Measurements from ENCODE around the gene VAV2.

Gene VAV2

GRCh38 chr9:133803028-133803585, 189.0 kb downstream of the VAV2 start:
- H4K20me1 ChIP-seq (ENCODE audit: low read depth, low read length): no peaks in the 10 kb centered on the region; the same call in 1 of the 2 replicates
- TF ChIP-seq CTCF (IDR thresholded peaks at IDR 0.05; ENCODE audit: insufficient read depth, low read length, poor library complexity, severe bottlenecking) (no peak), EZH2phosphoT487 (conservative IDR thresholded peaks at IDR 0.05; ENCODE audit: low read length) (no peak)
- H3K27ac ChIP-seq (ENCODE audit: low read depth, low read length): no peak overlapping the region
- no peak overlapping the region for H3K4me3 ChIP-seq (ENCODE audit: insufficient read depth, low read length, poor library complexity, severe bottlenecking)
- H3K9me3 ChIP-seq (ENCODE audit: insufficient read depth, low read length): no peaks in the 10 kb centered on the region
- H3F3A ChIP-seq (ENCODE audit: insufficient read depth): no peaks in the 10 kb centered on the region
- no peak overlapping the region for H2AFZ ChIP-seq (ENCODE audit: low read depth, low read length, severe bottlenecking)
- H3K4me2 ChIP-seq (ENCODE audit: low read depth, low read length, poor library complexity, severe bottlenecking): no peak overlapping the region
- H3K9ac ChIP-seq (ENCODE audit: low read length): no peak overlapping the region
- H3K27me3 ChIP-seq (ENCODE audit: low read length): no peaks in the 10 kb centered on the region
- H3K79me2 ChIP-seq (ENCODE audit: insufficient read depth, low read length): no peaks in the 10 kb centered on the region
- H3K9me2 ChIP-seq (replicated peaks; ENCODE audit: insufficient read depth, low read length): no peaks in the 10 kb centered on the region
- no peaks in the 10 kb centered on the region for H3K36me3 ChIP-seq (ENCODE audit: low read length)

- Histone ChIP-seq H3K9me3 (ENCODE audit: insufficient read depth, low read length) (no peaks in the 10 kb centered on the region), H3K27me3 (ENCODE audit: low read length) (no peaks in the 10 kb centered on the region), H3K9me2 (replicated peaks; ENCODE audit: insufficient read depth, low read length) (no peaks in the 10 kb centered on the region), H3K27ac (ENCODE audit: low read depth, low read length) (no peak overlapping the region), H3F3A (ENCODE audit: insufficient read depth) (no peaks in the 10 kb centered on the region), H3K4me2 (ENCODE audit: low read depth, low read length, poor library complexity, severe bottlenecking) (no peak overlapping the region), H4K20me1 (ENCODE audit: low read depth, low read length) (no peaks in the 10 kb centered on the region; the same call in 1 of the 2 replicates), H2AFZ (ENCODE audit: low read depth, low read length, severe bottlenecking) (no peak overlapping the region), H3K79me2 (ENCODE audit: insufficient read depth, low read length) (no peaks in the 10 kb centered on the region), H3K4me3 (ENCODE audit: insufficient read depth, low read length, poor library complexity, severe bottlenecking) (no peak overlapping the region), H3K9ac (ENCODE audit: low read length) (no peak overlapping the region), H3K36me3 (ENCODE audit: low read length) (no peaks in the 10 kb centered on the region)
- TF ChIP-seq EZH2phosphoT487 (conservative IDR thresholded peaks at IDR 0.05; ENCODE audit: low read length): no peak
- no peak for TF ChIP-seq CTCF (IDR thresholded peaks at IDR 0.05; ENCODE audit: insufficient read depth, low read length, poor library complexity, severe bottlenecking)
Observed at GRCh38 chr9:133801739-133802138, 190.4 kb downstream of the VAV2 start.

GRCh38 chr9:133800266-133800665, 191.9 kb downstream of the VAV2 start:
- Histone ChIP-seq H3F3A (ENCODE audit: insufficient read depth) (no peaks in the 10 kb centered on the region), H3K9me2 (replicated peaks; ENCODE audit: insufficient read depth, low read length) (no peaks in the 10 kb centered on the region), H3K4me2 (ENCODE audit: low read depth, low read length, poor library complexity, severe bottlenecking) (no peak overlapping the region), H3K36me3 (ENCODE audit: low read length) (no peaks in the 10 kb centered on the region), H3K9me3 (ENCODE audit: insufficient read depth, low read length) (no peaks in the 10 kb centered on the region), H4K20me1 (ENCODE audit: low read depth, low read length) (no peaks in the 10 kb centered on the region; the same call in 1 of the 2 replicates), H3K9ac (ENCODE audit: low read length) (no peak overlapping the region), H3K79me2 (ENCODE audit: insufficient read depth, low read length) (no peaks in the 10 kb centered on the region), H2AFZ (ENCODE audit: low read depth, low read length, severe bottlenecking) (no peak overlapping the region), H3K4me3 (ENCODE audit: insufficient read depth, low read length, poor library complexity, severe bottlenecking) (no peak overlapping the region), H3K27ac (ENCODE audit: low read depth, low read length) (no peak overlapping the region), H3K27me3 (ENCODE audit: low read length) (no peaks in the 10 kb centered on the region)
- TF ChIP-seq EZH2phosphoT487 (conservative IDR thresholded peaks at IDR 0.05; ENCODE audit: low read length) (no peak), CTCF (IDR thresholded peaks at IDR 0.05; ENCODE audit: insufficient read depth, low read length, poor library complexity, severe bottlenecking) (no peak)
